Activated gamma-delta T cell treated with Interleukin-2 at 50 U/mL for 16 hours (primary cell): Measurements from ENCODE around the gene C20orf202.

ENCODE experiments used
- DNase-seq: peaks from one replicate; pipeline ENCODE4 v3.0.0-alpha.2; 2020

The C20orf202 gene

GRCh38 chr20:1202762-1203504 lies at the start of gene C20orf202:
Gene C20orf202, plus strand, starts transcription at chr20:1203454. Its CDS starts 132 bp downstream, at chr20:1203586.
- DNase-seq = no peak

DNA sequence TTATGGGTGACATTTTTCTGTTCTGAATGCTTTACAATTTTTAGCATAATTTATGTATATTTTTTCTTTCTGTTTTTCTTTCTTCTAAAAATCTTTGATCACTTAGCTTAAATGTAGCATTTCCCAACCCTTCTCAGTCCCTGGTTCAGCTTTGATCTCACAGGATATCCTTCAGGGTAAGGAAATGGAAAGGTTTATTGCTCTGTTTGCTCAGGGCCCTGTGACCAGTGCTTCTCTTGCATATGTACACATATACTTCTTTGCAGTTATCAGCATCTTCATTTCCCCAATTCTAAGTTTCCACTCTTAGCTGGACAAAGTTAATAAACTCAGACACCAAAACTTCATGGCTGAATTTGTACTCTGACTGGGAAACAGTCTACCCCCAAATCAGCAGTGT lies 49.0 kb upstream of the C20orf202 start:
- no peak for DNase-seq

GRCh38 chr20:1154691-1155090 lies 48.6 kb upstream of the C20orf202 start:
- no peak for DNase-seq

DNA sequence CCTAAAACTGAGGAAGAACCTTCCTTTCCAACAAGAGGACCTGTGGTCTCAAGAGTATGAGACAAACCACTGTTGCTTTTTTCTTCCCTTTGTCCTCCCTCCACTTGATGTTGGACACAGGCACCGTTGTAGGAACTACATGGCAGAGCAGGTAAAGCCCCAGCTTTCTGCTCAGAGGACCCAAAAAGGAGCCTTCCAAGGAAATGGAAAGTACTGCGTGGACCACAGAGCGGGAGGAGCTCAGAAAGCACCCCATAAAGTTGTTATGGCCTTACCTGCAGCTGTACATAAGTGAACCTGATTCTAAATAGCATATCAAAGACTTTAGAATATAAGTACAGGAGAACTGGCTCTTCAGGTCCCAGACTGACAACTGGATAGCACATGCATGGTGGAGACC lies 47.9 kb upstream of the C20orf202 start:
- DNase-seq = no peak

- no peak for DNase-seq
These were observed 42.8 kb upstream of the C20orf202 start for GRCh38 chr20:1160496-1160895.

DNA sequence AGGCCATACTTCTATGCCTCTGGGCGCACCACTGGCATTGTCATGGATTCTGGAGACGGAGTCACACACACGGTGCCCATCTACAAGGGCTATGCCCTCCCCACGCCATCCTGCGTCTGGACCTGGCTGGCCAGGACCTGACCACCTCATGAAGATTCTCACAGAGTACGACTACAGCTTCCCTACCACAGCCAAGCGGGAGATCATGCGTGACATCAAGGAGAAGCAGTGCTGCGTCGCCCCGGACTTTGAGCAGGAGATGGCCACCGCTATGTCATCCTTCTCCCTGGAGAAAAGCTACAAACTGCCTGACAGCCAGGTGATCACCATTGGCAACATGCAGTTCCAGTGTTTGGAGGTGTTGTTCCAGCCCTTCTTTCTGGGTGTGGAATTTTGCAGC lies 42.3 kb upstream of the C20orf202 start:
- DNase-seq = no peak

DNA sequence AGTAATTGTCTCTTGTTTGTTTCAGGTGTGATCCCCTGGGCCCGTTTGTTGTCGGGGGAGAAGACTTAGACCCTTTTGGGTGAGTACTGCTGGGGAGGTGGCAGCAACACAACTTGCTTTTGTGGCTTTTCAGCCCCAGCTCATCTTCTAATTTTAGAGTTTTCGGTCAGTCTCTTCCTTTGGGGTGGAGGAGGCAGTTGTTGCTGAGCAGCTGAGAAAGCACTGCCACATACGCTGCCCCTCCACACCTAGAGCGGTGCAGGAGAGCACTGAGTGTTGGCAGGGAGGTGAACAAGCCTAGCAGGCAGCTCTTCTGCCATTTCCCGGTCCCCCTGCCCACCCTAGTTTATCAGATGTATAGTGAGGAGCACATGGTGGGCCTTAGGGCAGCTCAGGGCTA lies 40.1 kb upstream of the C20orf202 start:
- DNase-seq = no peak

DNA sequence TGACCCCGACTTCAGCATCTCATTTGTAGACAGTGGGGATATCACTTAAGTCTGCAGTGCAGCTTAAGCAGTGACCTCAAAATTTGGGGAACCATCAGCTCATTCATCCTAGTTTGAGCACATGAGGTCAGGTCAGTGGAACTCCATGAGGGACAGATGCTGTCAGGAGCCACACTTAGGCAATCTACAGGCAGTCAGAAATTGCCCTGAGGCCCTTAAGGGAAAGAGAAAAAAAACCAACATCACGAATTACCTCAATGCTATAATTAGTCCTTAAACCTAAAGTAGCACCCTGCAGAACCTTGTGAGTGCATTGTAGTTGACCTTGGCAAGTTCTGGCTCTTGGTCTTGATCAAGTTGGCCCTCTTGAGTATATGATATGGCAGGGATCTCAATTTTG lies 39.6 kb upstream of the C20orf202 start:
- DNase-seq = no peak

- DNase-seq = no peak
These were observed 38.4 kb upstream of the C20orf202 start for GRCh38 chr20:1164871-1165270.

GRCh38 chr20:1165521-1165920 lies 37.7 kb upstream of the C20orf202 start:
- no peak for DNase-seq

GRCh38 chr20:1165941-1166340 lies 37.3 kb upstream of the C20orf202 start:
- DNase-seq = no peak

DNA sequence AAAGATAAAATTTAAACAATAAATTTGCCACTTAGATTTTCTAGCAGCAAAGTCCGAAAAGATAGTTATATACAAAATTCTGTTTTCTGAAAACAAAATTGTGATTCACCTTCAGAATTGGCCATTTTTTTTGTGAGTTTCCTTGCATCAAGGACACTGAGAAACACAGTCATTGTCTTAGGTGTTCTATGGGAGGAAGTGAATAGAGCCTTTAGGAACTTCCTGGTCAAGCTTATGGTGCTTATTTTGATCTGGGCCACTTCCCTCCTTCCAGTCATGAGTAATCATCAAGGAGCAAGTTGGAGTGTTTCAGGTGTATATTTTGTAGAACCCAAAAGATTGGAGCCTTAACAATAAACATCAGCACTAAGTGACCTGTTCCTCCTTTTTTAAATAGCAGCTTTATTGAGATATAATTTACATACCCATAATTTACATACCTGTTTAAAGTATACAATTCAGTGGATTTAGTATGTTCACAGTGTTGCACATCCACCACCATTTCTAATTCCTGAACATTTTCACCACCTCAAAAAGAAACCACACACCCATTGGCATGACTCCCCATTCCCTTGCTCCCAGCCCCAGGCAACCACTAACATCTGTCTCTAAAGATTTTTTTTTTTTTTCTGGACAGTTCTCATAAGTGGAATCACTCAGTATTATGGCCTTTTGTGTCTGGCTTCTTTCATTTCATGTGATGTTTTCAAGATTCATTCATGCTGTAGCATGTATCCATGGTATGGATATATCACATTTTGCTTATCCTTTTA lies 36.1 kb upstream of the C20orf202 start:
- no peak for DNase-seq

GRCh38 chr20:1169224-1169623 lies 34.0 kb upstream of the C20orf202 start:
- DNase-seq = no peak

- no peak for DNase-seq
These were observed 31.7 kb upstream of the C20orf202 start for GRCh38 chr20:1171461-1172093.

- DNase-seq = no peak
These were observed 29.6 kb upstream of the C20orf202 start for GRCh38 chr20:1173698-1174097.

DNA sequence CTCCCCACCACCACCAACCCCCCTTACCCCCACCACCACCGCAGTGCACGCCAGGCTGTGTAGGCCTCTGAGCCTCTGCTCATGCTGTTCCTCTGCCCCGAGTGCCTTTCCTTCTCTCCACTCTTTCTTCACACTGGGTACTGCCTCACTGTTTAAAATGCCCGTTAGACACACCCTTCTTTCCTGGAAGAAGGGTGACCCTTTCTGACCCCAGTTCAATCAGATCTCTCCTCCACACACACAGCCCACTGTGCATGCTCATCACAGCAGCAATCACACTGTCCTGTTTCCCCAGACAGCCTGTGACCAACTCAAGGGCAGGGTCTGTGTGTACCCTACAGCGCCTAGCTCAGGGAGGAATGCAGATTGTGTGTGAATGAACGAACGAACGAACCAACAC lies 28.5 kb upstream of the C20orf202 start:
- no peak for DNase-seq

GRCh38 chr20:1177680-1178079 lies 25.6 kb upstream of the C20orf202 start:
- no peak for DNase-seq

GRCh38 chr20:1178103-1178502 lies 25.2 kb upstream of the C20orf202 start:
- no peak for DNase-seq

- DNase-seq = no peak
These were observed 24.6 kb upstream of the C20orf202 start for GRCh38 chr20:1178623-1179022.

- DNase-seq = no peak
These were observed 22.3 kb upstream of the C20orf202 start for GRCh38 chr20:1180949-1181348.

- DNase-seq = no peak
These were observed 21.1 kb upstream of the C20orf202 start for GRCh38 chr20:1182106-1182505.

DNA sequence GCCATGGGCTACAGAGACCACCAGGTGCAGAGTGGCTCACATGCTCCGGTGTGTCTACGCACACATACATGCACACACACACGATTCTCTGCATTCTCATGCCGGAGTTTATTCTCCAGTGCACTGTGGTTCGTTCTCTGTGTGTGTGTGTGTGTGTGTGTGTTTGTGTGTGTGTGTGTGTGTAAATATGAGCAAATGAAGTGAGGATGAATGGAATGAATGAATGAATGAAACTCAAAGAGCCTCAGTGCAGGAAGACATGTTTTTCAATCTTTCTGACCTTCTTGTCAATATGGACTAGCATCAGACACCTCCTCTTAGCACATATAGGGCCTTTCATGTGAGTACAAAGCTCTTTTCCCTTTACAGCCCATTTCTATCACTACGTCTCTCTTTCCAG lies 20.1 kb upstream of the C20orf202 start:
- no peak for DNase-seq

DNA sequence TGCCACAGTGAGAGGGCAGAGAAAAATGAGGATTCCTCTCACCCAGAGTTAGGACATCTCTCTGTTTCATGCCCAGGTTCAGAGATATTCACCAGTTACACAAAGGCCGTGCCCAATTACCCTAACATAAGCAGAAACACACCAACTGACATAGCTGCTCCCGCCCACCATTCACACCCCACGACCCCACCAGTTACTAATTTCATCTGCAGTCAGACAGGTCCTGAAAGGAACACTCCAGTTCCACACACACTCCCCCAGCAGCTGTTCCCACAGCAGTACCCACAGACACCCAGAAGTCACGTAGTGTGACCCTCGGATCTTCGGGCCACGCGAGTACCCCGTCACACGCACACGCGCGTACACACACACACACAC lies 19.0 kb upstream of the C20orf202 start:
- no peak for DNase-seq
